SU-DHL-6 (cell line): ENCODE results near the gene NUCB2.

Experiments used
- EZH2phosphoT487 ChIP-seq: fragments of 200-600 bp; sonication (generic), shearing (Covaris generic); conservative IDR thresholded peaks from 2 replicates; pipeline ENCODE4 v1.6.1; 2018; ENCODE audit warnings: mild to moderate bottlenecking, antibody characterized with exemption, low read length, moderate library complexity, mixed read lengths
- TF ChIP-seq, protein P1 (sequence below): fragments of 200-600 bp; sonication (generic); IDR thresholded peaks from one replicate; pipeline ENCODE4 v1.5.1; 2017; ENCODE audit warnings: antibody characterized with exemption, mild to moderate bottlenecking, low read length, moderate library complexity; ENCODE audit not compliant: insufficient read depth, poor library complexity, severe bottlenecking

DNA sequence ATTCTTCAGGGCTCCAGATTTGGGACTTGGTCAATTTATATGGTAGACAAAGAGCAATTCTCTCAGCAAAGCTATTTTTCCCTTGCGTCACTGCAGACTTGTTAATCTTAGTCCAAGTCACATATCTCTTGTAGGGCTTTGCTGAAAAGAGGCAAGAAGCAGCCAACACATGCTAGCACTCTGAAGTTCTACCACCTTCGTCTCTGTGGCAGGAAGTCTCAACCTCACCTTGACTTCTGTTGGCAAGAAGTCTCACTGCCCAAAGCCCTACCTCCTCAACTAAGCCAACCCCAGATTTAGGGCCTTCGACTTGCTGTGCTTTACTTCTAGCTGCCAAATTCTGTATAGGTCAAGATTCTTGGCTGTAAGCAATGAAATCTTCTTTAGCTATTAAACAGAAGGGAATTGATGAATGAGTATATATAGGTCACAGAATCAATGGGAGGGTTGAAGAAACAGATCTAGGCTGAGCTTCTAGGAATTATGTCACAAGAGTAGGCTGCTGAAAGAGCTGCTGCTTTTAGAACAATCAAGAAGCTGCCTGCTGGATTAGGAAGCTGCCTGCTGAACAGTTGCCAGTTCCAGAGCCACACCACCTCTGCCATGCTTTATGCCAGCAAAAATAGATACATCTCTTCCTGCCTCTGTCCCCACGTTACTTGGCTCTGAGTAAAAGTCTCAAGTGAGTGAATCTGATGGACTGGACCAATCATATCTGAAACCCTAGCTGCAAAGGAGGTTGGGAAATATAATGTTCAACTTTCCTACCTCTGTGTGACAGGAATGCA lies 57.5 kb downstream of the NUCB2 start:
- TF ChIP-seq, protein P1, sequence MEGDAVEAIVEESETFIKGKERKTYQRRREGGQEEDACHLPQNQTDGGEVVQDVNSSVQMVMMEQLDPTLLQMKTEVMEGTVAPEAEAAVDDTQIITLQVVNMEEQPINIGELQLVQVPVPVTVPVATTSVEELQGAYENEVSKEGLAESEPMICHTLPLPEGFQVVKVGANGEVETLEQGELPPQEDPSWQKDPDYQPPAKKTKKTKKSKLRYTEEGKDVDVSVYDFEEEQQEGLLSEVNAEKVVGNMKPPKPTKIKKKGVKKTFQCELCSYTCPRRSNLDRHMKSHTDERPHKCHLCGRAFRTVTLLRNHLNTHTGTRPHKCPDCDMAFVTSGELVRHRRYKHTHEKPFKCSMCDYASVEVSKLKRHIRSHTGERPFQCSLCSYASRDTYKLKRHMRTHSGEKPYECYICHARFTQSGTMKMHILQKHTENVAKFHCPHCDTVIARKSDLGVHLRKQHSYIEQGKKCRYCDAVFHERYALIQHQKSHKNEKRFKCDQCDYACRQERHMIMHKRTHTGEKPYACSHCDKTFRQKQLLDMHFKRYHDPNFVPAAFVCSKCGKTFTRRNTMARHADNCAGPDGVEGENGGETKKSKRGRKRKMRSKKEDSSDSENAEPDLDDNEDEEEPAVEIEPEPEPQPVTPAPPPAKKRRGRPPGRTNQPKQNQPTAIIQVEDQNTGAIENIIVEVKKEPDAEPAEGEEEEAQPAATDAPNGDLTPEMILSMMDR, result no peak
- TF ChIP-seq EZH2phosphoT487, result no peak
